ENCODE results near the gene WDR88. TPM values are rescaled to one million over a fixed set of nuclear protein-coding genes. Genes with fewer than 3 reads are reported as not detected.

Gene WDR88
- total RNA-seq, 1 experiment from 2014 or later, result 0.28 TPM

GRCh38 chr19:33217881-33218280, 86.0 kb downstream of the WDR88 start:
- H3K9me3 Mint-ChIP-seq, result no peaks in the 10 kb centered on the region

More at GRCh38 chr19:33217881-33218280, 86.0 kb downstream of the WDR88 start:
- ChIA-PET CTCF (interaction anchor here (1.0 kb wide), 2 partner anchors 26 to 198 kb away, joined by 3 to 4 read pairs; no protein-coding TSS in a partner anchor), POLR2A (no interaction called here)
- Mint-ChIP-seq H3K36me3 (no peaks in the 10 kb centered on the region), H3K27ac (no peak overlapping the region), H3K4me3 (no peak overlapping the region), H3K27me3 (ENCODE audit: low read depth) (peaks cover 5% of the 10 kb centered on the region), H3K4me1 (0 out of 2 replicates have a peak, but pooled peaks cover 6% of the 10 kb centered on the region)
- ATAC-seq (no peak), DNase-seq (ENCODE audit: low spot score) (no peak)
- TF ChIP-seq PRRX2 (CRISPR knock-in tag; IDR thresholded peaks at IDR 0.05) (no peak), SP1 (CRISPR knock-in tag; conservative IDR thresholded peaks at IDR 0.05) (no peak), MXD4 (CRISPR knock-in tag; IDR thresholded peaks at IDR 0.05; ENCODE audit: borderline replicate concordance) (no peak), ZNF671 (CRISPR knock-in tag; IDR thresholded peaks at IDR 0.05) (no peak), ETV6 (CRISPR knock-in tag; IDR thresholded peaks at IDR 0.05) (no peak), MAX (CRISPR knock-in tag; IDR thresholded peaks at IDR 0.05) (no peak), ZNF512 (CRISPR knock-in tag; IDR thresholded peaks at IDR 0.05; ENCODE audit: borderline replicate concordance) (no peak), IRF2 (CRISPR knock-in tag; IDR thresholded peaks at IDR 0.05; ENCODE audit: borderline replicate concordance, low read depth) (no peak), AR (CRISPR knock-in tag; IDR thresholded peaks at IDR 0.05) (no peak), AFF4 (CRISPR knock-in tag; IDR thresholded peaks at IDR 0.05; ENCODE audit: borderline replicate concordance) (no peak), TCF7 (CRISPR knock-in tag; IDR thresholded peaks at IDR 0.05; ENCODE audit: low read depth) (no peak), TEAD4 (CRISPR knock-in tag; IDR thresholded peaks at IDR 0.05) (no peak), USF1 (CRISPR knock-in tag; IDR thresholded peaks at IDR 0.05) (no peak), OVOL2 (CRISPR knock-in tag; IDR thresholded peaks at IDR 0.05; ENCODE audit: borderline replicate concordance) (no peak), HMGXB4 (CRISPR knock-in tag; IDR thresholded peaks at IDR 0.05) (no peak), SMAD3 (CRISPR knock-in tag; IDR thresholded peaks at IDR 0.05; ENCODE audit: borderline replicate concordance) (no peak), ZNF416 (CRISPR knock-in tag; IDR thresholded peaks at IDR 0.05) (no peak), ESRRA (CRISPR knock-in tag; IDR thresholded peaks at IDR 0.05; ENCODE audit: borderline replicate concordance) (no peak)

All from WTC11 (cell line).